Panc1 (cell line): ENCODE data around the gene PALM2AKAP2.

Source experiments
- CTCF ChIP-seq: fragments of 450-650 bp; IDR thresholded peaks from 2 replicates; pipeline ENCODE4 v1.5.1; 2017; ENCODE audit warnings: mild to moderate bottlenecking
- POLR2AphosphoS5 ChIP-seq: IDR thresholded peaks from 2 replicates; pipeline ENCODE4 v1.6.1; 2012; ENCODE audit warnings: mild to moderate bottlenecking, low read depth, low read length, moderate library complexity
- REST ChIP-seq, 2 experiments: IDR thresholded peaks; 2 replicates each; pipeline ENCODE4 v1.6.1; 2011 to 2012; ENCODE audit warnings: low read depth in 2 of 2, control low read depth in 1 of 2, low read length in 1 of 2, mild to moderate bottlenecking in 1 of 2, moderate library complexity in 1 of 2; ENCODE audit not compliant: insufficient read depth in 1 of 2

GRCh38 chr9:109780453-109781033, 545 bp downstream of the PALM2AKAP2 start:
- TF ChIP-seq CTCF (no peak), POLR2AphosphoS5 (no peak), REST (IDR thresholded peaks at IDR 0.05; ENCODE audit: insufficient read depth in 1 of 2, low read depth in 2 of 2, low read length in 1 of 2) (no peak)
